NCI-H345 treated with DMSO at 0.1 percent for 48 hours (cell line): ENCODE data around the gene SPATA45.

Experiments used
- DNase-seq: peaks from one replicate; lab custom pipeline; 2025; ENCODE audit not compliant: unreplicated experiment; lab: John Stamatoyannopoulos, UW

The SPATA45 gene

DNA sequence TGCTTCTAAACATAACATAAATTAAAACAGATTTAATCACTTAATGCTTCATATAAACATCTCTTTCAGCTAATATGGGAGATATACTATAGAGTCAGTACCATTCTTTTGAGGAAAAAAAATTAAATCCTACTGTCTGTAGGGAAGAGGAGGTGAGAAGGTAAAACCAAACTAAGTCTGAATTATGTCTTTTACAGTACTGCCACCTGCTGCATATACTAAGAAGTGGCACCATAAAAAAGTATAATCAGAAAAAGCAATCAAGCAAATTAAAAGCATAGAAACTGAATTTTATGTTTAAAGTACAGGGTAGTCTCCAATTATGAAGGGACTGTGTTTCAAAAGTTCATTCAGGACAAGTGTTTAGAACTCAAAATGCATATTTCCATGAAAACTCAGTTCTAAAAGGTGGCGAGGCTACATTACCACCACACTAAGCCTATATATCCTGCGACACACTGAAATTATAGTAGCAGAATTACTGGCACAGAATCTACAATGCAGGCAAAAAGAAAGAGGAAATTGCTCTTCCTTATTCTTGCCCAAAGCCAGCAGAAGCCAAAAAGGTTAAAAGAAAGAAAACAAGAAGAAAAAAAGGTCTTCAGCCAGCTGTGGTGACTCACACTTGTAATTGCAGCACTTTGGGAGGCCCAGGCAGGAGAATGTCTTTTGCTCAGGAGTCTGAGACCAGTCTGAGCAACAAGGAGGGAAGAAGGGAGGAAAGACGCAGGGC, 64.9 kb downstream of the SPATA45 start:
- DNase-seq, result no peak

DNA sequence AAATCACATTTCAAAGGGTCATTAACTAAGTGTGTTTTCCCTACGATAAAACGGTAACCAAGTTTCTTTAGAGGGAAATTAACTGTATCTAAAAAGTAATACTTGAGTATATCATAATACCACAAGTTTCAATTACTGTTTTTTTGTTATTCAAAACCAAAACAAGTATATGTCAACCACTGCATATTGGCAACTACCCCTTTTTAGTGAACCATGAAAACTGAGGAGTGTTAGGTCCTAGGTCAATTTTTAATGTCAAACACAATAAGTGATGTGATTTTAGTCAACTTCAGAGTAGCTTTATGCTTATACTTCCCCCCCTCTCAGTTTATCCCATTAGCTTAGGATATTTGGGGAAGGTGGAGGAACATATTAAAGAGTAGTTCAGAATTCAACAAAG, 66.2 kb downstream of the SPATA45 start:
- no peak for DNase-seq

DNA sequence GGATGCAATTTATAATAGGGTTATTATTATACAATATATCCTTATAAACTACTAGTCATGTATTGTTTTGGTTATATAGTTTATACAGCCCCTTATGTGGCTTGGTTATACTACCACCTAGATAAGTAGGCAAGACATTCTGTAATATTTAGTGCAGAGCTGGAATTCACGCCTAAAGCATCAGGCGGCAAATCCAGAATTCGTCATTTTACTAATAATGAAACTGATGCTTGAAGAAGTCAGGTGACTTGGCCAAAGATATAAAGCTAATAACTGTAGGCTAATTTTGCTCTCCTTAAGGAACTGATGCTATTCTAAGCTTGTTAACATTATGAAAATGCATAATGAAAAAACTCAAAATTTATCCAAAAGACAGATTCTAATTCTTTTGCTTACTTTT, 66.7 kb downstream of the SPATA45 start:
- DNase-seq, result no peak
